Activated B cell treated with CpG ODN at 0.5 μM for 24 hours (primary cell): ENCODE data around the gene RABL2B. TPM values are rescaled to one million over a fixed set of nuclear protein-coding genes. Genes with fewer than 3 reads are reported as not detected.
A peak's percentile ranks its signal among the peaks of the same experiment; 100 is the strongest.

Source experiments
- ATAC-seq: fragments of 200-7000 bp; cut with Tn5 transposase; one replicate; pipeline ENCODE4 v1.10.0; 2021; ENCODE audit warnings: low read depth, mild to moderate bottlenecking, moderate library complexity
- CTCF ChIA-PET: fragments of 350-600 bp; sonication (Branson Sonifier 250); formaldehyde crosslinking; loops from one replicate; lab custom pipeline; 2021; ENCODE audit warnings: antibody characterized with exemption; lab: Charles Lee
- POLR2A ChIA-PET: fragments of 350-600 bp; sonication (Branson Sonifier 250); formaldehyde crosslinking; loops from one replicate; lab custom pipeline; 2021; ENCODE audit warnings: antibody characterized with exemption; lab: Charles Lee
- DNase-seq: peaks from one replicate; pipeline ENCODE4 v3.0.0; 2022
- H3K27ac Mint-ChIP-seq: one replicate; pipeline ENCODE4 v1.8.0; 2020; ENCODE audit warnings: mixed read lengths
- H3K27me3 Mint-ChIP-seq: one replicate; pipeline ENCODE4 v1.8.0; 2021; ENCODE audit warnings: mixed read lengths
- H3K36me3 Mint-ChIP-seq: one replicate; pipeline ENCODE4 v1.8.0; 2021; ENCODE audit warnings: low read depth, mixed read lengths
- H3K4me1 Mint-ChIP-seq: one replicate; pipeline ENCODE4 v1.8.0; 2021; ENCODE audit warnings: mixed read lengths
- H3K4me3 Mint-ChIP-seq: one replicate; pipeline ENCODE4 v1.8.0; 2020; ENCODE audit warnings: mild to moderate bottlenecking, mixed read lengths
- H3K9me3 Mint-ChIP-seq: one replicate; pipeline ENCODE4 v1.8.0; 2020; ENCODE audit warnings: mixed read lengths
- intact Hi-C: fragments of 100-400 bp; cut with micrococcal nuclease; formaldehyde crosslinking; loops from one replicate; pipeline ENCODE4 v1.15.1; 2024
- total RNA-seq: library from RNA; stranded (reverse); gene quantifications from 2 replicates; pipeline ENCODE4 v1.2.3, GENCODE V29; 2022
- TF ChIP-seq, protein P1 (sequence below): fragments of 200-600 bp; IDR thresholded peaks from one replicate; pipeline ENCODE4 v1.8.0; 2022; ENCODE audit warnings: antibody characterized with exemption, mild to moderate bottlenecking

RABL2B gene
- total RNA-seq, 1 donor from 2014 or later, result 62.5 TPM

DNA sequence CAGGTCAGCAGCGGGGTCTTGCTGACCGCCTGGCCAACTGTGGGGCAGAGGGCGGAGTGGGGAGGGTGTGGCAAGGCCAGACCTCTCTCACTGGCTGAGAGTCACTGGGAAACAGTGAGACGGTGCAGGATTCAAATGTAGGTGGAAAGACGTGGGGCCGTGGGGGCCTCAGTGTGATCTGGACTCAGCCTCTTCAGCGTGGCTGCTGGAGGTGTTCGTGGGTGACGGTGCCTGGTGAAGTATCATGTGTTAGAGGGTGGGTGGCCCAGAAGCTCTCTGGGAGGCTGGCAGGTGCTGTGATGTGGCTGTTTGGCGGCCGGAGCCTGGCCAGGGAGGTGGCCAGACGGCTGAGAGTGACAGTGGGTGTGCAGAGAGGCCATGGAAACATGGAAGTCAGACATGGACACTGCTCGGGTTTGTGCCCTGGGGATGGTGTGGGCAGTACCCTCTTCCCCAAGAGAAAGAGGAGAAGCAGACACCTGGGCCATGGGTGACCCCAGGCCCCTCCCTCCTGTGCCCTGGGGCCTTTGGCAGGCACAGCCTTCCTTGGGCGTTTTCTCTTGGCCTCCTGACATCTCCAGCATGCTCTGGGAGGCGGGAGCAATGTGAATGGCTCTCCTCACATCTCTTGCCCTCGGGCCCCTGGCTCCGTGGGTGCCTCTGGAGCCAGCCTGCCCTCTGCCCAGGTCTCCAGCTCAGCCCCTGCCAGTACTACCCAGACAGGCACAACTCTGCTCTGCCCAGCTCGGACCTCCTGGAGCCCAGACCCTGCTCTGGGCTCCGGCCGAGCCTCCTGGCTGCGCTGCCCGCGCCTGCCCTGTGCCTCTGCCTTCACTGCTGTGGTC lies 55.5 kb downstream of the RABL2B start:
- intact Hi-C loops, result no loop called here
- POLR2A ChIA-PET, result no interaction called here

DNA sequence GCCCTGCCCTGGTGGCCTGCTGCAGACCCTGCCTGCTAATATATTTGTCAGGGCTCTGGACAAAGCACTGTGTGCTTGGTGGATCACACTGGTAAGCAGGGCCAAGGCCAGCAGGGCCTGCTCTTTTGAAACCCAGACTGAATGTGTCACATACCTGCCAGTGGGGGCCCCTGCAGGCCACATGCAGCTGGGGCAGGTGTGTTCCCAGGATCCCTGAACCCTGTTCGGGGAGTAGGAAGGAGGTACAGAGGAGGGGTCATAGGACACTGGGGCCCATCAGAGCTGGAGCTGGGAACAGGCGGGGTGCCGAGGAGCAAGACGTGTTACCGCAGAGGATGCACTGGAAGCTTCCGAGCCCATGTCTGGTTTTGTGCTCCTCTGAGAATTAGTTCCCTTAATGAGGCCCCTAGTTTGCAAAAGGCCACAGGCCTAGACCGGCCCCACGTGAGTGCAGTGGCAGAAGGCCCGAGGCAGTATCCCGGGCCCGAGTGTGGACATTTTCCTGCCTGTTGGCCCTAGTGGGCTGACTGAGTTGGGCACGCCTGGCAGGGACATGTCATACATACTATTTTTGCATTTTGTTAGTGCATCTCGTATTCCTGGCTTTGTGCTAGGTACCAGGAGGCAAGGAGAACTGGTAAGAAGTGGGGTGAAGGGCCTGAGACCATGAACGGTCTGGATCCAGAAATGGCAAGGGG lies 56.6 kb downstream of the RABL2B start:
- Mint-ChIP-seq H3K27me3 (no peaks in the 10 kb centered on the region), H3K4me1 (peaks cover 13% of the 10 kb centered on the region), H3K9me3 (no peaks in the 10 kb centered on the region), H3K27ac (no peak overlapping the region), H3K36me3 (no peaks in the 10 kb centered on the region), H3K4me3 (no peak overlapping the region)
- intact Hi-C loops, result no loop called here
- ChIA-PET CTCF (no interaction called here), POLR2A (no interaction called here)
- no peak for ATAC-seq
- DNase-seq, result no peak
- TF ChIP-seq, protein P1, sequence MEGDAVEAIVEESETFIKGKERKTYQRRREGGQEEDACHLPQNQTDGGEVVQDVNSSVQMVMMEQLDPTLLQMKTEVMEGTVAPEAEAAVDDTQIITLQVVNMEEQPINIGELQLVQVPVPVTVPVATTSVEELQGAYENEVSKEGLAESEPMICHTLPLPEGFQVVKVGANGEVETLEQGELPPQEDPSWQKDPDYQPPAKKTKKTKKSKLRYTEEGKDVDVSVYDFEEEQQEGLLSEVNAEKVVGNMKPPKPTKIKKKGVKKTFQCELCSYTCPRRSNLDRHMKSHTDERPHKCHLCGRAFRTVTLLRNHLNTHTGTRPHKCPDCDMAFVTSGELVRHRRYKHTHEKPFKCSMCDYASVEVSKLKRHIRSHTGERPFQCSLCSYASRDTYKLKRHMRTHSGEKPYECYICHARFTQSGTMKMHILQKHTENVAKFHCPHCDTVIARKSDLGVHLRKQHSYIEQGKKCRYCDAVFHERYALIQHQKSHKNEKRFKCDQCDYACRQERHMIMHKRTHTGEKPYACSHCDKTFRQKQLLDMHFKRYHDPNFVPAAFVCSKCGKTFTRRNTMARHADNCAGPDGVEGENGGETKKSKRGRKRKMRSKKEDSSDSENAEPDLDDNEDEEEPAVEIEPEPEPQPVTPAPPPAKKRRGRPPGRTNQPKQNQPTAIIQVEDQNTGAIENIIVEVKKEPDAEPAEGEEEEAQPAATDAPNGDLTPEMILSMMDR, result no peak

More for the DNA sequence above, 55.5 kb downstream of the RABL2B start:
- Mint-ChIP-seq H3K36me3 (no peaks in the 10 kb centered on the region), H3K4me1 (peaks cover 13% of the 10 kb centered on the region), H3K27ac (no peak overlapping the region), H3K9me3 (no peaks in the 10 kb centered on the region), H3K4me3 (no peak overlapping the region), H3K27me3 (no peaks in the 10 kb centered on the region)
- no peak for DNase-seq
- CTCF ChIA-PET, result no interaction called here
- ATAC-seq, result no peak
- TF ChIP-seq, protein P1, result no peak

DNA sequence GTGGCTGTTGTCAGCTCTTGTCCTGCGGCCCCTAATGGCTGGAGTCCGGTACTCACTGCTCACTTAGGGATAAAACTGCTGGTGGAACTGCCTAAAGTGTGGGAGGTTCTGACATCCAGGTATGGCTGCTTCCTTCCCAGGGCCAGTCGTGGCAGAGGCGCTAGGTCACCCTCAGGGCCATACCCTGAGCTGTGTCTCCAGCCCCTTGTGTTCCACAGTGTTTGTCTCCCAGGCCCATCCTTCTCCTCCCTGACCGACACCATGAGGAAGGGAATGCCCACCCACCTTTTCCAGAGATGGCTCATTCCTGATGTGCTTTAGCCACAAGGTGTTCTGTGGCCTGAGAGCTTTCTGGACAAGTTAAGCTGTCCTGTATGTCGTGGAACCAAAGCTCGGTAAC lies 57.8 kb downstream of the RABL2B start:
- DNase-seq (no peak), ATAC-seq (no peak)
- peaks cover 13% of the 10 kb centered on the region for H3K4me1 Mint-ChIP-seq
- H3K9me3 Mint-ChIP-seq, result no peaks in the 10 kb centered on the region
- TF ChIP-seq, protein P1, result no peak
- ChIA-PET POLR2A (no interaction called here), CTCF (no interaction called here)
- no peaks in the 10 kb centered on the region for H3K27me3 Mint-ChIP-seq
- H3K27ac Mint-ChIP-seq, result no peak overlapping the region
- H3K4me3 Mint-ChIP-seq, result no peak overlapping the region
- intact Hi-C loops, result no loop called here
- no peaks in the 10 kb centered on the region for H3K36me3 Mint-ChIP-seq

DNA sequence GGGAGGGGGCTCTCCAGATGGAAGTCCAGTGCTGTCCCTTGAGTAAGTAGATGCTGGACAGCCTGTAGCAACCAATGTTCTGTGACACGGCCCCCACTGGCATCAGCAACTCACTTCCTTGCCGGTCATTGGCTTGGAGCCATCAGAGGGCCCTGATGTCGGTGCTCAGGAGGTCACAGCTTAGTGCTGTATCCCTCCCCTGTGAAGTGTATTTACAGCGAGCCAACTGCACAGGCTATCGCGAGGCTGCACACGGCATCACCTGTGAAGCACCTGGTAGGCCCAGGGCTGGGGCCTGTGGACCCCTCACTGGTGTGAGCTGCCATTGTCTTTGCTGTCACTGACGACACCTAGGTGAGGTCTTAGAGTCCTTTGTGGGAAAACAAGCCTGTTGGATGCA lies 58.8 kb downstream of the RABL2B start:
- DNase-seq (no peak), ATAC-seq (no peak)
- H3K4me3 Mint-ChIP-seq, result no peak overlapping the region
- TF ChIP-seq, protein P1, result no peak
- ChIA-PET CTCF (no interaction called here), POLR2A (no interaction called here)
- H3K36me3 Mint-ChIP-seq, result no peaks in the 10 kb centered on the region
- no peaks in the 10 kb centered on the region for H3K9me3 Mint-ChIP-seq
- no peaks in the 10 kb centered on the region for H3K27me3 Mint-ChIP-seq
- intact Hi-C loops, result no loop called here
- H3K4me1 Mint-ChIP-seq, result peaks cover 12% of the 10 kb centered on the region
- no peak overlapping the region for H3K27ac Mint-ChIP-seq

DNA sequence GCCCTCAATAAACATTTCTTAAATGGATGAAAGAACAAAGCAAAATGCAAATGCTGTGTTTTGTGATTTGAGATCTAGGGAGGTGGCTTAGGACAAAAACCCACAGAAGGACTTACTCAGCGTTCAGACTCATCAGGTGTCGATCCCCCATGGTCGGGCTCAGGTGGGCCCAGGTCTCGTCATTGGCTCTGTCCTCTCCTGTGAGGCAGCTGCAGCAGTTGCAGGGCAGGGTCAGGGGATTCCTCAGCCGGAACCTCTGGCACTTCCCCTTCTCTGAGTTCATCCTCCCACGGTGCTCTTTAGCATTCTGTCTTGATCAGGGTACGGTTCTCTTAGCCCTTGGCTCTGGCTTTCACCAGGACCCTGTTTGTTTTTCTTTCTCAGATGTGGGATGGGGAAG lies 59.4 kb downstream of the RABL2B start:
- CTCF ChIA-PET, result no interaction called here
- Mint-ChIP-seq H3K4me3 (no peak overlapping the region), H3K27ac (no peak overlapping the region)

More for the DNA sequence above, 59.4 kb downstream of the RABL2B start:
- no peaks in the 10 kb centered on the region for H3K9me3 Mint-ChIP-seq
- peaks cover 8% of the 10 kb centered on the region for H3K4me1 Mint-ChIP-seq
- POLR2A ChIA-PET, result no interaction called here
- H3K27me3 Mint-ChIP-seq, result no peaks in the 10 kb centered on the region
- H3K36me3 Mint-ChIP-seq, result no peaks in the 10 kb centered on the region
- intact Hi-C loops, result no loop called here
- peak; percentile 18 for ATAC-seq
- TF ChIP-seq, protein P1, result no peak
- DNase-seq, result no peak
